ENCODE measurements around the gene GGT1.
"Not testable (repeated sequence)": the region's sequence is repeated elsewhere in the genome, so short reads cannot be mapped to it uniquely, and the experiment has no call there.

The GGT1 gene

DNA sequence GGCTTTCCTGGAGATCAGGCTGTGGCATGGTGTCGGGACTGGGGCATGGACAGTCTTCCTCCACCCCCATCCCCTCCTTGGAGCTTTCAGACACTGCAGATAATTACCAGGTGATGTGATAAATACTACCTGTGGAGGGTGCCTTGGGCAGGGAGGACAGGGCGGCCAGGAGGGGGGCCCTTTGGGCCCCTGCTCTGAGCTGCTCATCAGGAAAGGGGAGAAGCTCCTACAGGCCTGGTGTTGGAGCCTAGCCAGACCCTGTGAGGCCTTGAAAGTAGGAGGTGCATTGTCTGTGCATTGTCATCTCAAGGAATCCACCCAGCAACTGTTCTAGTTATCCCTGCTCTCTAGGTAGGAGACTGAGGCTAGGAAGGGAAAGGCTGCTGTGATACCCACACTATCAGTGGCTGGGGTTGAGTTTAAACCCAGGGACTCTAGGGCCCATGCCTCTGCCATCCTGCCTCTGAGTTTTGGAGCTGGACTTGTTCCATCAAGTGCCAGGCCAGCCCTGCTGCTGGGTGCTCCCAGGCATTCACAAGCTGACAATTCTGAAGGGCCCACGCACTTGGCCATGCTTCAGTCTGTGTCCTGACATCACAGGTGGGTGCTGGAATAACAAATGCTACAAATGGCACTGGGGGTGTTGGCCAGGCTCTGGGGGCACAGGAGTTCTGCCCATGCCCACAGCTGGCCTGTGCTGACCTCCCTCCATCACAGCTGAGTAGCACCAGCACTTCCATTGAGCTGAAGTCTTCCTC, 2.9 kb upstream of the GGT1 start:
- DNase-seq (ENCODE audit: low read depth, low spot score): not testable (repeated sequence)

DNA sequence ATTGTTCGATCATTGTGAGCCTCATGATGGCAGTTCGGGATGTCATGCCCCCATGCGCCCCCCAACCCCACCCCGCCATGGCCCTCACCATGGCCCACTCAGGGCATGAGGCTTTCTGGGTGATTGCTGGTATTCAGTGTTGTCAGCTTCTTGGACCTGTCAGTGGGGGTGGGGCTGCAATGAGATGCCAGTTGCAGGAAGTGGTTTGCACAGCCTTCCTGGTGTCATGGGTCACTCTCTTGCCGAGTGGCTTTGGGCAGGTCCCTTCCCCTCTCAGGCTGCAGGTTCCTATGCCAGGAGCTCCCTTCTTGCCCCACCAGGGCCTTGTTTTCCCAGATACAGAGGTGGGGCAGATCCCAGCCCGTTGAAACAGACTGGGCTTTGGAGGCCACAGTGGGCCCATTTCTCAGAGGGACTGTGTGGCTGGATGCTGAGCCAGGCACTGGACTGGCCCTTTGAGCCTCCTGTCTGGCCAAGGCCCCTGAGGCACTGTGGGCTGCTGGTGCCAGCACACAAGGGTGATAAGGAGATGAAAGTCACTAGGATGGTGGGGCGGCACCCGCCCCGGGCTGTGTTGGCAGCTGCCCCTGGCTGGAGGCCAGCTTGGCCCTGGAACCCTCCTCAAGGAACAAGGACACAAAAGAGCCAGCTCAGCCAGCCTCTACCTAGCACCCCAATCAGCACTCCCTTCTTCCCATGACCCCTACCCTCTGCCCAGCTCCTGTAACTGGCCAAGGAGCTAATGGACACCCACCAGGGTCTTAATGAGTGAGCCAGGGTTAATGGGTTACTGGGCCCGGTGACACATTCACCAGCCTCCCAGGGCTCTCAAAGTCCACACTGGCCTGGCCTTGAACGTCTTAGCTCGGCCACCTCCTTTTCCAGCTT, 1.5 kb upstream of the GGT1 start:
- DNase-seq (ENCODE audit: low read depth, low spot score): no peak

GRCh38 chr22:24602105-24602749, 766 bp upstream of the GGT1 start:
- DNase-seq (ENCODE audit: low read depth, low spot score): not testable (repeated sequence)

DNA sequence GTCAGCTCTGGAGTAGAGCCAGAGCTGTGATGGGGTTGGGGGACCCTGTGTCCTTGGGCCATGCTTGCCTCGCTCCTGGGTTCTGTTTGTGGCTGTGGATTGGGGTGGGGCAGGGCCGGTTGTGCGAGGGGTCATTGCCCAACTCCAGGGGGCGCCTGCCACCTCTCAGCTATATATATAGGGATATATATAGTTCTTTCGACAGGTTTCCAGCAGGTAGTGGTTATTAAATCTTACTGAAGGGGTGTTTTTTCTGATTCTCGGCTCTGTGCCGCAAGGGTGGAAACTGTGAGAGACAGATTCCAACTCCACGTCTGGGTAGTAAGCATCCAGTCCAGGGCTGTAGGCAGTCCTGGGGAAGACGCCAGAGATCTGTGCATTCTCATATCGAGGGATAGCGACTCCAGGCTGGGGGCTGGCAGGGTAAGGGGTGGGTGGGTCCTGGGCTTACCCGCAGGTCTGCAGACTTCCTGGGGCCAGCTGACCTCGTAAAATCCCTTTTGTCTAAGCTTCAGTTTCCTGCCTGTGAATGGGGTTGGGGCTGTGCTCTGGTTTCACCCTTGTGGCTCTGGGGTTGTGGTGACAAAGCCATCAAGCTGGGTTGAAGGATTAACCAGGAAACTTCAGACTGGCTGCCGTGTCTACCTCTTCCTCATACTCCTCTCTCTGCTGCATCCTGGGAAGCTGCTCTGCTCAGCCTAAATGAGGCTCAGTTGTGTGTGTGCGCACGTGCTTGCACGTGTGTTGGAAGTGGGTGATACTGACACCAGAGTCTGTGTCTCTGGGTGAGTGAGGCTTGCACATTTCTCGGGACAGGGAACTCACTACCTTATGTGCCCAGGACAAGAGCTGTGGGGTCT, 1.0 kb downstream of the GGT1 start:
- DNase-seq (ENCODE audit: low read depth, low spot score): not testable (repeated sequence)

GRCh38 chr22:24606340-24606739, 3.3 kb downstream of the GGT1 start:
- not testable (repeated sequence) for DNase-seq (ENCODE audit: low read depth, low spot score)

DNA sequence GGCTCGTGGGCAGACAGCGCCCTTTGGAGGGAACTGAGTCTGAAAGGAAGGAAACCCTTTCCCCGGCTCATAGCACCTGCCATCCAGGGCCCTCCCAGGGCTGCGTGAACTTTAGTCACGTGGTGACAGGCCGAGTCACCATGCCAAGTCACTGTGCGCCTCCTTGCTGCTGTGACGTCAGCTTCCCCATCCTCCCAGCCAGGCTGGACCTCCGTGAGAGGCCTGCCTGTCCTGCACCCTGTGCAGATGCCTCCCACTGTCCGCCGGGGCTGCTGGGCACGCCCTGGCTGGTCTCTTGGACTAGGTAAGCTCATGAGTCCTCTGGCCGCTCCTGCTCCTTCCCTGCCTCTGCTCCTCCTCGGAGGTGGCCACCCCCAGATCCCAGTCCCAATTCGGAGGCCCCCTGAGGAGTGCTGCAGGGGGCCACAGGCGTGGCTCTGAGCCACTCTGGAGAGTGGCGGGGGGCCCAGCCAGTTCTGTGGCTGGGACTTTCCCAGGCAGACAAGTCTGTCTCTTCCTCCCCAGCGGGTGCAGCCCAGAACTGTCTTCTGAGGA, 4.5 kb downstream of the GGT1 start:
- not testable (repeated sequence) for DNase-seq (ENCODE audit: low read depth, low spot score)

DNA sequence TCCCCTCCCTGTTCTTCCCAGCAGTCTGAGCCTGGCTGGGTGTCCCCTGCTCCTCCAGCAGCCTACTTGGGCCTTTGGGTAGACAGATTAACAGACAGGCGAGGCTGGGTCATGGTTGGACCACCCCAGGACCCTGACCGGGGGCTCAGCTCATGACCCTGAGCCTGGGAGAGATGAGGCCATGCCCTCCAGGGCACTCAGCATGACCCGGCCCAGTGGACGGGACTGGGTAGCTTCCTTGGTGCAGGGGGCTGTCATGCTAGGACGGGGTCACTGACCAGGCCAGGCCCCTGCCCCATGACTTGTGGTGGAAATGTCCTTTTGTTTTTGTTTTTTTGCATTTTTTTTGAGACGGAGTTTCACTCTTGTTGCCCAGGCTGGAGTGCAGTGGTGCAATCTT, 5.3 kb downstream of the GGT1 start:
- not testable (repeated sequence) for DNase-seq (ENCODE audit: low read depth, low spot score)

GRCh38 chr22:24609888-24610287, 6.9 kb downstream of the GGT1 start:
- DNase-seq (ENCODE audit: low read depth, low spot score): not testable (repeated sequence)

GRCh38 chr22:24614794-24615193, 11.8 kb downstream of the GGT1 start:
- DNase-seq (ENCODE audit: low read depth, low spot score): not testable (repeated sequence)

GRCh38 chr22:24621244-24621643, 18.3 kb downstream of the GGT1 start:
- not testable (repeated sequence) for DNase-seq (ENCODE audit: low read depth, low spot score)

GRCh38 chr22:24622596-24622995, 19.6 kb downstream of the GGT1 start:
- DNase-seq (ENCODE audit: low read depth, low spot score): not testable (repeated sequence)

DNA sequence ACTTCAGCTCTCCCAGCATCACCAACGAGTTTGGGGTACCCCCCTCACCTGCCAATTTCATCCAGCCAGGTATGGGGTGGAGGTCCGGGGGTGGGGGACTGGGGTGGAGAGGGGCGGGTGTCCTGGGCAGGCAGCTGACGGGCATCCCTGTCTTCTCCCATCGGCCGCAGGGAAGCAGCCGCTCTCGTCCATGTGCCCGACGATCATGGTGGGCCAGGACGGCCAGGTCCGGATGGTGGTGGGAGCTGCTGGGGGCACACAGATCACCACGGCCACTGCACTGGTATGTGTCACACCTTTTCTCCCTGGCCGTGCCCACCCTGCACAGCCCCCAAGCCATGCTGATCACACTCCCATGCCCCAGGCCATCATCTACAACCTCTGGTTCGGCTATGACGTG, 24.9 kb downstream of the GGT1 start:
- DNase-seq (ENCODE audit: low read depth, low spot score): not testable (repeated sequence)

DNA sequence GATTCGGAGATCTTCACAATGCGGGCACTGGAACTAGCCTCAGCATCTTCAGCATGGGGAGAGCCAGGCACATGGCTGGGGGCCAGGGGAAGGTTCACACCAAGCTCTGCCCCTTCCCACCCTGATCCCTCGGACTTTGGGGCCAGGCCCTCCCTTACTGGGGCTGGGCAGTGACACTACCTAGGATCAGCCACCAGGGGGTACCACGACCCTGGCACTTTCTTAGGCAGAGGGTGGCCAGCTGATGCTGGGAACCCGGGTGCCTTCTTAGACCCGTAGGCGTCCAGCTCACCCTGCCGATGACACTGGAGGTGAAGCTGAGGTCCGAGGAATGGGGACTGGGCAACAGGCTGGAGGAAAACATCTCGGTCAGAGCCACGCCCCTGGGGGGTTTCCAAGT, 26.1 kb downstream of the GGT1 start:
- not testable (repeated sequence) for DNase-seq (ENCODE audit: low read depth, low spot score)

GRCh38 chr22:24630812-24631427, 27.9 kb downstream of the GGT1 start:
- not testable (repeated sequence) for DNase-seq (ENCODE audit: low read depth, low spot score)

DNA sequence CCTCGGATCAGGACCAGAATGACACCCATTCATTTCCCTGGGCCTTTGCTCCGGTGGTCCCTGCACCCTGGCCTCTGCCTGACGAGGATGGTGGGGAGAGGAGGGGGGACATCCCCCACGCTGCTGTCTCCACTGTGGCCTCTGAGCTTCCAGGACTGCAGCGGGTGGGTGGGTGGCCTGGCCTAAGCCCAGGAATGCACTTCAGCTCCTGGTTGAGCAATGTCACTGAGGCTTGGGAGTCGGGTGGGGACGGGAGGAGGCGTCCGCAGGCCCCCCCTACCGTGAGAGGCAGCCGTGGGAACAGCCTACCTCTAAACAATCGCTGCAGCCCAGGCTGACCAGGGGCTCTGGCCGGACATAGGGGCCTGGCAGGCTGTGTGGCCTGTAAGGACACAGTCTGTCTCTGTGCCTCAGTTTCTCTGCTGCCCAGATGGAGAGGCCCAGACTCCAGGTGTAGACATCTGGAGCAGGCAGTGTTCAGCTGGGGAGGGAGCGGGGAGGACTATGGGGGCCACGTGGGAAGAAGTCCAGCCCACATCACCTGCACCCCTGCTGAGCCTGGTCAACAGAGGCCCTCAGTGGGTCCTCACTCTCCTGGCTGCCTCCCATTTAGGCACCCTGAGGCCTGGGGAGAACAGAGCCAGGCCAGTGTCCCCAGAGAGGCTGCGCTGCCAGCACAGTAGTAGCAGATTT, 28.6 kb downstream of the GGT1 start:
- peak; percentile 47 for DNase-seq (ENCODE audit: low read depth, low spot score)

- peak; percentile 17 for DNase-seq (ENCODE audit: low read depth, low spot score)
Measured at GRCh38 chr22:24632642-24633041, 29.6 kb downstream of the GGT1 start.

DNA sequence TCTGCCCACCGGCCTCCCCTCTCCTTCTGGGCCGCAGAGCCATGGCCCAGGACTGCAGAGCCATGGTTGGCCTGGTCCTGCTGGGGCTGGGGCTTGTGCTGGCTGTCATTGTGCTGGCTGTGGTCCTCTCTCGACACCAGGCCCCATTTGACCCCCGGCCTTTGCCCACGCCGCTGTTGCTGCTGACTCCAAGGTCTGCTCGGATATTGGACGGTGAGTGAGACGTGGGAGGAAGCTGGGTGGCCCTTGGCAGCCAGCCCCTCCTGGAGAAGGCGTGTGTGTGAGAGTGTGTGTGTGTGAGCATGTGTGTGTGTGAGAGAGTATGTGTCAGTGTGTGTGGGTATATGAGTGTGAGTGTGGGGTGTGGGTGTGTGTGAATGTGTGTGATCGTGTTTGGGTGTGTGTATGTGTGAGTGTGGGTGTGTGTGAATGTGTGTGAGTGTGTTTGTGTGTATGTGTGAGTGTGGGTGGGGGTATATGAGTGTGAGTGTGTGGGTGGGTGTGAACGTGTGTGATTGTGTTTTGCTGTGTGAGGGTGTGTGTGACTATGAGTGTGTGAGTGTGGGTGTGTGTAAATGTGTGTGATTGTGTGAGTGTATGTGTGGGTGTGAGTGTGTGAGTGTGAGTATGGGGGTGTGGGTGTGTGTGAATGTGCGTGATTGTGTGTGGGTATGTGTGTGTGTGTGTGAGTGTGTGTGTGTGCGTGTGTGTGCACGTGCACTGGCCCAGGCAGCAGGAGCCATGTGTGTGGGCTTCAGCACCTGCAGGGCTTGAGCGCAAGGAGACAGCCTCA, 30.4 kb downstream of the GGT1 start:
- not testable (repeated sequence) for DNase-seq (ENCODE audit: low read depth, low spot score)

DNA sequence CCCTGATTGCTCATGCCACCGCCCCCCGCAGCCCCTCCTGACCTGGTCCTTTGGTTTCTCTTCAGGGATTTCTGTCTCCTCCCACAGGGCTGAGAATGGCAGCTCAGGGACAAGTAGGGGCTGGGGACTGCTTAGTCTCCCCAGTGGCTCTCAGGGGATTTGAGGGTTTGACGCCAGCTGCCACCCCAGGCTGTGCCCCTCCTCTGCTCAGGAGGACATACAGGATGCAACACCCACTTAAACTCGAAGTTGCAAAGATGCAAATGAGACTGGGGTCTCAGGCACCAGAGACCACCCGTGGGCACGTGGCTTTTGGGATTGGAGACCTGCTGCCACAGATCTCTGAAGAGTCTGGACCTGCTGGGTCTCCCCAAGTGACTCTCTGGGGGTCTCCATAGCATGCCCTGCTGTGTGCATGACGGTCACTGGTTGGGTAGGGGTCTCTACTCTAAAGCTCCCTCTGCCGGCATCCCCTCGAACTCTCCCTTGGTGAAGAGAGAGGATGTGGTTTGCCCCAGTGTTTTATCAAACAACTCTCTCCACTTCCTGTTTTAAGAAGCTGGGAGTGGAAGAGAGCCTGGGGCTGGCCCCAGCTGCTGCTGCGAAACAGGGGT, 31.9 kb downstream of the GGT1 start:
- not testable (repeated sequence) for DNase-seq (ENCODE audit: low read depth, low spot score)
